UCSD-AML1 (cell line): ENCODE measurements around the gene TTC38.
"Not testable (repeated sequence)": the region's sequence is repeated elsewhere in the genome, so short reads cannot be mapped to it uniquely, and the experiment has no call there.

Source experiments
- DNase-seq: peaks from one replicate; lab custom pipeline; 2025; ENCODE audit not compliant: unreplicated experiment; lab: John Stamatoyannopoulos, UW

TTC38 gene

DNA sequence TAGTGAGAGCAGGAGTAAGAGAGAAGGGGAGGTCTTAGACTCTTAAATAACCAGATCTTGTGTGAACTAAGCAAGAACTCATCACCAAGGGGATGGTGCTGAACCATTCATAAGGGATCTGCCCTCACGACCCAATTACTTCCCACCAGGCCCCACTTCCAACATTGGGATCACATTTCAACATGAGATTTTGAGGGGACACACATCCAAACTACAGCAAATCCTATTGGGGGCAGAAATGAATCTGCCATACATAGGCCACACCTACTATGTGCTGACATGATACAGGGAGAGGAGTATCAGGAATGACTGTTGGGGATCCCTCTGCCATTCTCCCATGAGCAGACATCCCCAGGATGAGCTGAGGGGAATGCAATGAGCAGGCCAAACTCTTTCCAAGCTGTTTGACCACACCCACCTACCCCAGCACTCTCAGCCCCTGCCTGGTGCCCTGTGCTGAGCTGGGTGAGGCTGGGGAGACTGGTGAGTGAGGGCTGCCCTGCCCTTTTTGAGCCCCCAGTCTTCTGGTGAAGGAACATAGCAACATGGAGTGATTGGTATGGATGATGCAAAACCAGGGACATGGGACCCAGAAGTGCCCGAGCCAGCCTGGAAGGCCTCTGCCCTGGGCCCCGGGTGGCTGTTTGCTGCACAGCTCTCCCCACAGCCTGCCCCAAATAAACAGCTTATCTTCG is 27.6 kb downstream of the TTC38 start:
- no peak for DNase-seq

DNA sequence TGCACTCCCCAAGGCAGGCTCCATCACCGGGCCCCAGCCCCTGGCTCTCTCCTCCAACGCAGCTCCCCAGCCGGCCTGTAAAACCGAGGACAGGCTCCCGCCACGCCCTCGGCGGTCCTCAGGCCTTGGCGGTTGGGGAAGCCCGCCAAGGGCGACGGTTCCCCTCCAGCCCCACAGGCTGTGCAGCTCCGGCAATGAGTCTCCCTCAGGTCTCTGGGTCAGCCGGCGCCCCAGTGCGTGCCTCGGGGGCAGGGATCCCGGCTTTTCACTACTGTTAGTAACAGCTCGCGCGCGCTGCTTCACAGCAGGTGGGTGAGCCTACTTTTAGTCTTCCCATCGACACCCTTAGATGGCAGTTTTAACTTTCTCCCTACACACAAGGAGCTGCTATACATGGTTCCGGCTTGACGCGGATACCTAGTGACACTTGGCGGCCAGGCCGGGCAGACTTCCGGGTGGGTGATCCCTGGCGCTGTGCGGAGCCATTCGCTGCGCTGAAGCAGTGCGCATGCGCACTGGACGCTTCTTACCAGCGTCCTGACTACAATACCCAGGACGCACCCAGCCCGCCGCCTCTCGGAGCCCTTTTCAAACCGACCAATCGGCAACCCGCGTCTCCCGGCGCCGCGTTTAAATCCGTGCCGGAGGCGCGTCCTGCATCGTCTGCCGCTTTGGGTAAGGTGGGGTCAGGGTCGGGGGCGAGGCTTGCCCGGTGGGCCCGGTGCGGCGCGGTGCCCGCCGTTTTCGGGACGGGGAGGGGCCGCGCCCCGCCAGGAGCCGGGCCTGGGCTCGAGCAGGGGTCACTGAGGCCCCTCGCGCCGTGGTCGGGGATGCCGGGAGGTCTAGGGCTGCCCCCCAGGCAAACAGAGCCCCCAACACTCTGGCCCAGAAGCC is 28.7 kb downstream of the TTC38 start, which contains the start of gene GTSE1:
Gene GTSE1 (plus strand): TSS at position 614 of the 894 bp plus-strand sequence. CDS start 531 bp downstream, outside the sequence.
- DNase-seq: peak; percentile 98

DNA sequence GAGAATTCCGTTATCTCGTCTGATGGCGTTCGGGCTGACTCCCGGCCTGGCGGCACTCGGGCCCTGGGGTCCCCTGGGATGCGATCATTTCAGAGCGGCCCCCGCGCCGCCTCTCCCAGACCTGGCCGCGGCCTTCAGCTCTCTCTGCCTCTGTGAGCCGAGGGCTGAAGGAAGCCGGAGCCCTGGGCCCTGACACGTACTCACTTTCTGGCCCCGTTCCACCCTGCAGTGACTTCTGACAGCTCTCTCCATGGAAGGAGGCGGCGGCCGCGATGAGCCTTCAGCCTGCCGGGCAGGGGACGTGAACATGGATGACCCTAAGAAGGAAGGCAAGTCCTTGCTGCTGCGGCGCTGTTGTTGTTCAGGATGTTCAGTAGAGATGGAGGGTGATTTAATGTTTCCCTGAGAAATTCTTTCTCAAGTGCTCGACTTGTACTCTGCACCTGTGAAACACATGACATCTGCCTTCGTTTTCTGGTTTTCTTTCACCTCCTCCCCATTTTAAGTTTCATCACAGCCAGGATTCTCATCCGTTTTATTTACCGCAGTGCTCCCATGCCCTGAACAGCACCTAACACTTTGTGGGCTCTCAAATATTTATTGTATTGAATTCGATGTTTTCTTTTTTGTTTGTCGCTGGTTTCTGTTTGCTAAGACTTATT is 29.5 kb downstream of the TTC38 start:
- peak; percentile 43 for DNase-seq

DNA sequence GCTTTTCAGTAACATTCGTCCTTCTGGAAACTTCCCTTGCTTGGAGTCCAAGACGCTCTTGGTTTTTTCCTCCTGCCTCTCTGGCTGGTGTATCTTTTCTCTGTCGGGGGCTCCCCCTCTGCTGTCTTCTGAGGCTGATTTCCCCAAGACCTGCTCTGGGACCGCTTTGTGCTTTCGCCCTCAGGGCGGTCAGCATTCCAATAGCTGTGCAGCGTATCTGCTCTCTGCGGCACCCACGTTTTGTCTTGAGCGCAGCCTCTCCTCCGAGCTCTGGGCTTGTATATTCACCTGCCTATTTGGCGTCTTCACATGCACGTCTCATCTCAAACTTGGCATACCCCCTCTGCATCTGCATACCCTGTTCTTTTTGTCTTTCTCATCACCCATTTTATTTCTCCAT is 31.3 kb downstream of the TTC38 start:
- DNase-seq: no peak

DNA sequence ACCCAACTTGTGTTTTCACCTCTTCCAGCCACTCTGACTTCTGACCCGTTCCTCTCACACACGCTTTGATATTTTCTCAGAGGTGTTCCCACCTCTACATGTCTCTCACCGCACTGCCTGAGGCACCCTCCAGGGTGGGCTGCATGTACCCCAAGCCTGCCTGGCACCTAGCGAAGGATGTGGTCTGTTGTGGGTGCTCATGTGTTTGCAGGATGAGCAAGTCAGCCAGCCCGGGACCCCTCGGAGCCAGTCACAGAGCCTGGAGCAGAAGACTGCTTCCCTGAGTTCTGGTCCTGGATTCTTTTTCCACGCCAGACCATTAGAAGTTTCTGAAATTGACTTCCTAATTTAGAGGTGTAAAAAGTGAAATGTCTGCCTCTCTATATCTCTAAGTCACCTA is 32.7 kb downstream of the TTC38 start:
- no peak for DNase-seq

DNA sequence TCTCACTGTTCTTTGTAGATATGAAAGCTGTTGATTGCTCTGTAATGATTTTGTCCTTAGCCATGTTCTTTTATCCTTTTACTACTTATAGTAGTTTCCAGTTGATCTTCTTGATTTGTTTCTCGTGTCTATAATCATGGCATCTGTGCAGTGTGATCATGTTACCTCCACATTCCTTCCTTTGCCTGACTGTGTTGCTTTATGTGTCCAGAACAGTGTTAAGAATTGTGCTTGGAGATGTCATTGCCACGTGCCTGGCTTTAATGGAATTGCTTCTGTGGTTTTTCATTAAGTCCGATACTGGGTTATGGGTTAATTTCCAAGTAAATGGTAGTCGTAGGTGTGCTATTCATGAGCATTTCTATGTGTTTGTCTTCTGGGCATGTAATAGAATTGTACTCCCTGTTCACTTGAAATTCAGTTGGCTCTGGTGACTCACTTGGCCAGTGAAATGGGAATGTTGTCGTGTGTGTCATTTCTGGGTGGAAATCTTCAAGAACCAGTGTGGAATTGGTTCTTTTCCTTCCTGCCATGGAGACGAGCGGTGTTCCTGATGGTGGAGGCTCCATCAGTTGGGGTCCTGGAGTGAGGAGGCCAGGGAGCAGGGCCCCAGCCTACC is 35.6 kb downstream of the TTC38 start:
- no peak for DNase-seq

DNA sequence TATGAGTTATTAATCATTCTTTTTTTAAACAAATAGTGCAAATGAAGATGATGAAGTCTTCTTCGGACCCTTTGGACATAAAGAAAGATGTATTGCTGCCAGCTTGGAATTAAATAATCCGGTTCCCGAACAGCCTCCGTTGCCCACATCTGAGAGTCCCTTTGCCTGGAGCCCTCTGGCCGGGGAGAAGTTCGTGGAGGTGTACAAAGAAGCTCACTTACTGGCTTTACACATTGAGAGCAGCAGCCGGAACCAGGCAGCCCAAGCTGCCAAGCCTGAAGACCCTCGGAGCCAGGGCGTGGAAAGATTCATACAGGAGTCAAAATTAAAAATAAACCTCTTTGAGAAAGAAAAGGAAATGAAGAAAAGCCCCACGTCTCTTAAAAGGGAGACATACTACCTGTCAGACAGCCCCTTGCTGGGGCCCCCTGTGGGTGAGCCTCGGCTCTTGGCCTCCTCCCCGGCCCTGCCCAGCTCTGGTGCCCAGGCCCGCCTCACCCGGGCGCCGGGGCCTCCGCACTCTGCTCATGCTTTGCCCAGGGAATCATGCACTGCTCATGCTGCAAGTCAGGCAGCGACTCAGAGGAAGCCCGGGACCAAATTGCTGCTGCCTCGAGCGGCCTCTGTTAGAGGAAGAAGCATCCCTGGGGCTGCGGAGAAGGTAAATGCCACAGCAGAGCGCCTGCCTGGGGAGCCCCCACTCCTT is 40.6 kb downstream of the TTC38 start:
- DNase-seq: no peak

DNA sequence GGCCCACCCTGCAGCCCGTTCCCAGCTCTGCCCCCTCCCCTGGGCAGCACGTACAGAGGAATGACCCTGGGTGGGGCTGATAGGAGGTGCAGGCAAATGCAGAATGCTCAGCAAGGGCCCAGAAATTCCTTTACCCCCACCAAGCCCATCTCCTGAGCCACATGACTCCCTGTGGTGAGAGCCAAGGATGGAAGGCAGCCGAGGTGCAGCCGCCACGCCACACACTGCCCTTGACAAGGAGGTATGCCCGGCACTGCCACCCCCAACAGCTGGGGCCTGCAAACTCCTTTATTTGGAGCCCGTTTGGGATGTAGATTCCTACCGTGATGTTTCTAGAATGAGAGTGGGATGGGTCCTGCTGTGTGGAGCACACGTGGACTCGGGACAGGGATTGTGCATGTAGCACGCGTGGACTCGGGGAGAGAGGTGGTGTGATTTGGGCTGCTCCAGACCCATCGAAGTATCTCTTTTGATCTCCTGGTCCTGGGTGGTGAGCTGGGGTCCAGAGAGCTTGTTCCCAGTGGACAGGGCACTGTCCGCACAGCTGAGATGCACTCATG is 41.8 kb downstream of the TTC38 start:
- no peak for DNase-seq

DNA sequence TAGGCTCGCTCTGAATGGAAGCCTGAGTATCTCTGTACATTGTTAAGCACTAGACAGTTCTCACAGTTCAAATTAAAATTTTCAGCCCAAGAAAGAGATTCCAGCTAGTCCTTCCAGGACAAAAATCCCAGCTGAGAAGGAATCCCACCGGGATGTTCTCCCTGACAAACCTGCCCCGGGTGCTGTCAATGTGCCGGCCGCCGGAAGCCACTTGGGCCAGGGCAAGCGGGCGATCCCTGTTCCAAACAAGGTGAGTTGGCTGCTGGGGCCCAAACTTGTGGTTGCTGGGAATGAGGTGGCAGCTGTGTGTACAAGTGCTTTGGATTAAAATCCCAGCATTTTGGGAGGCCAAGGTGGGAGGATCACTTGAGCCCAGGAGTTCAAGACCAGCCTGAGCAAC is 44.2 kb downstream of the TTC38 start:
- no peak for DNase-seq

DNA sequence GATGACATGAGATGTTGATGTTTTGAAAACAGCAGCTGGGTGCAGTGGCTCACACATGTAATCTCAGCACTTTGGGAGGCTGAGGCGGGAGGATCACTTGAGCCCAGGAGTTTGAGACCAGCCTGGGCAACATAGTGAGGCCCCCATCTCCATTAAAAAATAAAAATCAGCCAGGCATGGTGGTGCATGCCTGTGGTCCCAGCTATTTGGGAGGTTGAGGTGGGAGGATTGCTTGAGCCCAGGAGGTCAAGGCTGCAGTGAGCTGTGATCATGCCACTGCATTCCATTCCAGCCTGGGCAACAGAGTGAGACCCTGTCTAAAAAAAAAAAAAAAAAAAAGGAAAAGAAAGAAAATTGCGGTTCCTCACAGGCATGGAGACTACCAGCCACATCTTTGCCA is 45.0 kb downstream of the TTC38 start:
- not testable (repeated sequence) for DNase-seq

DNA sequence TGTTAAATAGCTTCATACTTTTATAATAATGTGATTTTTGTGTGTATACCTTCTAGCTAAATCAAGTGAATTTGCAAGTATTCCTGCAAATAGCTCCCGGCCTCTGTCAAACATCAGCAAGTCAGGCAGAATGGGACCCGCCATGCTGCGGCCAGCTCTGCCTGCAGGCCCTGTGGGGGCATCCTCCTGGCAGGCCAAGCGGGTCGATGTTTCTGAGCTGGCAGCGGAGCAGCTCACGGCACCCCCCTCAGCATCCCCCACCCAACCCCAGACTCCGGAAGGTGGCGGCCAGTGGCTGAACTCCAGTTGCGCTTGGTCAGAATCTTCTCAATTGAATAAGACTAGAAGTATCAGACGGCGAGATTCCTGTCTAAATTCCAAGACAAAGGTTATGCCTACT is 48.2 kb downstream of the TTC38 start:
- DNase-seq: no peak

DNA sequence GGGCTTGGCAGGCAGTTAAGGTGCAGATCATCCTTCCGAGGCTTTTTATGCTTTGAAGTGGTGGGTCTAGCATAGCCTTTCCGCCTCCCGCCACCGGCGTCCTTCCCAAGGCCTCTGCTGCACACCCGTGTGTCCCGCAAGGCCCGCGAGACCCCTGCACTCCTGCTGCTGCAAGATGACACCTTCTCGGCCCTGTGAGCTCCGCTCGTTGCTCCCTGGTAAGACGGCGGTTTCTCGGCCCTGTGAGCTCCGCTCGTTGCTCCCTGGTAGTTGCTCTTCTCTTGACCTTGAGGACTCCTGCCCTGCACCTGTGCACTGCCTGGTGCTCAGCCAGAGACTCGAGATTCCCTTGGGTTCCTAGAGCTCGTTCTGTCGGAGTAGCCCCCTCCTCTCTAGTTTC is 49.8 kb downstream of the TTC38 start:
- DNase-seq: no peak

DNA sequence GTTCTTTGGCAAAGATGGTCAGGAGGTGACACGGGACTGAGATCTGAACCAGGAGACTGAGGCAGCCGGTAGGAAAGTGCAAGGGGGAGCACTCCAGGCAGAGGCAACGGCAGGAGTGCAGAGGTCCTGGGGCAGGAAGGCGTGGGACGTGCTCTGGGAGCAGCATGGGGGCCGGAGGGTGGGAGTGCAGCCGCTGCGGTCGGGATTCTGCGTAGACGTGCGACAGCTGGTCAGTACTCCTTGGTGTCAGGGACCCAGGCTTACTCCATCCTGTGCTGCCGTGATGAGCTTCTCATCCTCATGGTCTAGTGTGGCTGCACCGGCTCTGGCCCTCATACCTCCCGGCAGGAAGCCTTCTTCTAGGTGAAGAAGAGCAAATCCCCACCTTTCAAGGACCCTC is 50.8 kb downstream of the TTC38 start:
- no peak for DNase-seq

DNA sequence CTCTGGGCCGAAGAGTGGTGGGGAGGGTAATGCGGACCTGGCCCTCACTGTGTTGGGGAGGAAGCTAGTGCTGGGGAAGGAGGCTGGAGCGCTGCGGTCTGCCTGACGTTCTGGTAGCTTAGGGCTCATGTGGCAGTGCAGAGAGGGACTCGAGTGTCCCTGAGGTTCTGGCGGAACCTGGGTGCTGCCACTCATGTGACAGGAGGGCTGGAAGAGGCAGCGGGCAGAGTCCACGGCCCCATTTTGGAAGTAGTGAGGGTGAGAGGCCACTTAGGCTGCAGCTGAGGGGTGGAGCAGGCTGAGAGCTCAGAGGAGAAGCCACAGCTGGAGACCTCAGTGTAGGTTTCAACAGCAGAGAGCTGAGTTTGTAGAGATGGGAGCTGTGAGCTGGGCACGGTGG is 51.5 kb downstream of the TTC38 start:
- DNase-seq: no peak

DNA sequence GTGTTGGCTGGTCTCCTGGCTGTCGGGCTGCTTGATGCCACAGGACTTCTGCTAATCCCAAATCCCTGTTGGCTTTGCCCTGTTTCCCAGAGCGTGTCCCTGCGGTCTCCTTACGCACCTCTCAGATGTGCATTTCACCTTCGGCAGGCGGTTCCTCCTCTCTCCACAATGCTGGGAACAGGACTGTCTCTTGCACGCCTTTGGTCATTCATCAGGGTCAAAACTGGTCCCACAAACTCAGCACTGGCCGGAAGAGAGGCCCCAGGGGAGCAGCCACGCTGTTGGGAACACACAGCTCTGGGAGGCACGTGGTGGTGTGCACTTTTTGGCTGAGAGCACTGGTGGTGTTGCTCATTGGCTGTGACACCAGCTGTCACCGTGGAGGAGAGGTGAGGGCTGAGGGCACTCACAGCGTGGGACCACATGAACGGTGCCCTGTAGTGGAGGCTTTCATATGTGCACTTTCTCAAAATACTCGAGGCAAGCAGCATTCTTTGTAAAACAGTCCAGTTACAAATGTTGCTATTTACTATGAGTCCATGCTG is 52.4 kb downstream of the TTC38 start:
- DNase-seq: no peak

DNA sequence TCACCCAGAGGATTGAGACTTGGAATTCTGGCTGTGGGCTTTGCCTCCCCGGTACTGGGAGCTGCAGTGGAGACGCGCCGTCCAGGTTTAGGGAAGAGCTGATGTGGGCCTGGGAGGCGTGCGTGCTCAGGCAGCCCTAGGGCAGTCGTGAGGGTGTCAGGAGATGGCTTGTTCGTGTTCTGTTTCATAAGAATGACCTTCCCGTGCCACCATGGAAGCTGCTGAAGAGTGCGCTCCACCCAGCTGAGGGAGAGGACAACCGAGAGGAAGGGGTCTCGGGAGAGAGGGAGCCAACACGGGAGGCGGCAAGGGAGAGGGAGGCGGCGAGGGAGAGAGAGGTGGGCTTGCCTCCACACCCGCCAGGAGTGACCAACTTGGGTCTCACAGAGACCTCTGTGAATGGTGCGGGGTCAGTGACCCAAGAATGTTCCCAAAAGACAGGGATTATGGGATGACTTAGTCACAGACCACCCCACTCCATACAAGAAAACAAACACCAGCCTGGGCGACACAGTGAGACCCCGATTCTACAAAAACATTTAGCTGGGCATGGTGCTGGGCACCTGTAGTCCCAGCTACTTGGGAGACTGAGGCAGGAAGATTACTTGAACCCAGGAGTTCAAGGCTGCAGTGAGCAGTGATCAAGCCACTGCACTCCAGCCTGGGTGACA is 53.0 kb downstream of the TTC38 start:
- DNase-seq: no peak

DNA sequence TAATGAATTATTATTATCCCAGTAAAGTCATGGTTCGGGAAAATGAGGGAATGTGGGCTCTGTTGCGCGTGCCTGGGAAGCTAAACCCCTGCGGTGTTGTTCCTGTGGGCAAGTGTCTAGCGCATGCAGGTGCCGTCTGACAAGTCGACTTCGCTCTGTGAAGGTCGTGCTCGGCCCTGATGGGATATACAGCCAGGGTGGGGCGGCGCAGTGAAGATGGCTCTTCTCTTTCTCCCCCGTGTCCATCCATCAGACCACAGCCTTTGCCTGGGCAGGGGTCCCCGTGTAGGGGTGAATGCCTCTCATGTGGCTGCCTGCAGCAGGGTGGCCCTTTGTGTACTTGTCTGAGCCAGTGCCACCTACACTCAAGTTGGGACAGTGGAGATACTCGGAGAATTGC is 54.9 kb downstream of the TTC38 start:
- DNase-seq: no peak

DNA sequence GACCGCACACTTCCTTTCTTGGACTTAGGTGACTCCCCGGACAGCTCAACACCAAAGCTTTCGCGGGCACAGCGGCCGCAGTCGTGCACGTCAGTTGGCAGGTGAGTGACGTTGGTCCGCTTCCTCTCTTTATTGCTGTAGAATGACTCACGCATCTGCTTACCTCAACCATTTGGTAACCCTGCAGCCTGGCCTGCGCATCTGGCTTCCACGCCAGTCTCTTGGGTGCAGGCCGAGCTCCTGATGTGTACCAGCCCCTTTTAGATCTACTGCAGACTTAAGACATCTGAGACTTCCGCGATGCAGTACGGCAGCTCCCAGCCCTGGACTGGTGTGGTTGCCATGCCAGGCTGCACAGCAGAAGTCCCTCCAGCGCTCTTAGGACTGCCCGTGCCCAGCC is 55.4 kb downstream of the TTC38 start:
- DNase-seq: no peak

DNA sequence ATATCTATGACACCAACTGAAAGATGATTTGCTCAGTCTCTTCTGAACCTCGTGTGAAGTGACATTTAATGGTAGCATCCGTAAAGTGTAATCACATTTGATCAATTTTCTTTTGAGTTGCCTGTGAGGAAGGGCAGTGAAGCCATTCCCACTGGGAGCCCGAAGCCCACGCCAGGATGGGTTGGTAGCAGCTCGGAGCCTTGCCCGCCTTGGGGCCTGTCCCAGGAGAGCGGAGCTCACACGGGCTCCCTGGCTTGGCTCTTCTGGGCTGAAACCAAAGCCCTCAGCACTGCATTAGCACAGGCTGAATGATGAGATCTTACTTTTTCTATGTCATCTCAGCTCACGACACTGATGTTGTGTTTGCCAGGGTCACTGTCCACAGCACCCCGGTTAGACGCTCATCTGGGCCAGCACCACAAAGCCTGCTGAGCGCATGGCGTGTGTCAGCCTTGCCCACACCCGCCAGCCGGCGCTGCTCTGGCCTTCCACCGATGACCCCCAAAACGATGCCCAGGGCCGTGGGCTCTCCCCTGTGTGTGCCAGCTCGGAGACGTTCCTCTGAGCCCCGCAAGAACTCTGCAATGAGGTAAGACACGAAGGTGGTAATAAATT is 58.4 kb downstream of the TTC38 start:
- no peak for DNase-seq
